Limb (tissue), 2 donors: ENCODE data around the gene CHRND.
"Not testable (repeated sequence)": the region's sequence is repeated elsewhere in the genome, so short reads cannot be mapped to it uniquely, and the experiment has no call there.

Experiments
- DNase-seq, 2 donors: peaks; one replicate each; pipeline ENCODE4 v3.0.0-alpha.2; 2016; ENCODE audit errors: extremely low spot score in 2 of 2

The CHRND gene

GRCh38 chr2:232541961-232542714, 16.2 kb downstream of the CHRND start:
- DNase-seq: no peak

DNA sequence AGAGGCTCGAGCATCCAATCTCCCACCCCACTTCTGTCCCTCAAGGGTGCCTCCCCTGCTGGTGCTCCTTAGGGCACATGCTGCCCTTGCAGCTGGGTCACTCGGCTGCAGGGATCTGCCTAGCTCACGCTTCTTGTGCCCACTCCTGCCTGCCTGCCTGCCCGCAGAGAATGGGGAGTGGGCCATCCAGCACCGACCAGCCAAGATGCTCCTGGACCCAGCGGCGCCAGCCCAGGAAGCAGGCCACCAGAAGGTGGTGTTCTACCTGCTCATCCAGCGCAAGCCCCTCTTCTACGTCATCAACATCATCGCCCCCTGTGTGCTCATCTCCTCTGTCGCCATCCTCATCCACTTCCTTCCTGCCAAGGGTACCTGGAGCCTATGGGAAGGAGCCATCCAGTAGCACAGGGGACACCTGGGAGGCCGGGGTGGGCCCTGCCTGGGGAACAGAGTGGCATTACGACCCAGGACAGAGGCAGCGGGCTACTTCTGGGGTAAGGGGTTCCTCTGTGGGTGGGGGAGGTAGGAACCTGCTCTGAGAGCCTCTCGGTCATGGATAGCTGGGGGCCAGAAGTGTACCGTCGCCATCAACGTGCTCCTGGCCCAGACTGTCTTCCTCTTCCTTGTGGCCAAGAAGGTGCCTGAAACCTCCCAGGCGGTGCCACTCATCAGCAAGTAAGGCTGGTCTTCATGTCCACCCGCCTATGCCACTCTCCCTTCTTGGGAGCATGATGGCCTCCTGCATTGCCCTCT, 16.9 kb downstream of the CHRND start:
- DNase-seq: peak in 1 of 2 donors; percentile 27

DNA sequence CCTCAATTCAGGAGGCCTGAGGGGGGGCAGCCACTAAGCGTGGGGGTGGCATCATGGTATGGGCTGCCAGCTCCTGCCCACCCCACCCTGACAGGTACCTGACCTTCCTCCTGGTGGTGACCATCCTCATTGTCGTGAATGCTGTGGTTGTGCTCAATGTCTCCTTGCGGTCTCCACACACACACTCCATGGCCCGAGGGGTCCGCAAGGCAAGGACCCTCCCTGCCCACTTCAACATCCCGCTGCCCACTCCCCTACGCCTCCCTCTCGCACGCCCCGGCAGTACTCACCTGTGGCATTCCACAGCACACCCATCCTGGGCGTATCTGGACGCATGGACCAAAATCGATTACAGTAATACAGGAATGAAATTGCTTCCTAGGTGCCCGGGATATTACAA, 17.5 kb downstream of the CHRND start:
- DNase-seq: no peak

DNA sequence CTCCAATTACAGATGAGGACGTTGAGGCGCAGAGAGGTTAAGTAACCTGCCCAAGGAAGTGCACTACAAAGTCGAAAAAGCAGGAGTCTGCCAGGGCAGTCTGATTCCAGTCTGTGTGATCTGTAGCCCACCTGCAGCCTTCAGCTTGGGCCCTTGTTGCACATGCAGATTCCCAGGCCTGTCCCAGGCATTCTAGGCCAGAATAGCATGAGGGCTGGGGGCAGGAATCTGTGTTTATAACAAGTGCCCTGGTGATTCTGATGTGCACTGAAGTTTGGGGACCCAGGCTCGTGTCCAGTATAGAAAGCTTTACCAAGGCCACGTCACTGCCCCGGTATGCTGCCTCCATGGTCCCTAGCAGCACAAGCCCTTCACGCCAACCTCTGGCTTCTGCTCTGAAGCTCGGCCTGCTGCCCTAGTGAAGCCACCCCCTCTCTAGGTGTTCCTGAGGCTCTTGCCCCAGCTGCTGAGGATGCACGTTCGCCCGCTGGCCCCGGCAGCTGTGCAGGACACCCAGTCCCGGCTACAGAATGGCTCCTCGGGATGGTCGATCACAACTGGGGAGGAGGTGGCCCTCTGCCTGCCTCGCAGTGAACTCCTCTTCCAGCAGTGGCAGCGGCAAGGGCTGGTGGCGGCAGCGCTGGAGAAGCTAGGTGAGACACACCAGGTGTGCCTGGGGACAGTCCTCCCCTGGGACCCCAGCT, 18.1 kb downstream of the CHRND start:
- no peak for DNase-seq

DNA sequence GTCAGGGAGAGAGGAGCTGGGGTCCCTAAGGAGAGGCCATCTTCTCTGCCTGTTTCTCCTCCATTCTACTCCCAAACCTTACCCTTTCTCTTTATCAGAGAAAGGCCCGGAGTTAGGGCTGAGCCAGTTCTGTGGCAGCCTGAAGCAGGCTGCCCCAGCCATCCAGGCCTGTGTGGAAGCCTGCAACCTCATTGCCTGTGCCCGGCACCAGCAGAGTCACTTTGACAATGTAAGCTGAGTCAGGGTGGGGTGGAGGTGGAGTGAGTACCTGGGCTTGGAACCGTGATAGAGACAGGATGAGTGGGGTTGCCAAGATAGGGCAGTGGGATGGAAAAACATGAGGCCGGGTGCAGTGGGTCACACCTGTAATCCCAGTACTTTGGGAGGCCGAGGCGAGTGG, 18.7 kb downstream of the CHRND start:
- DNase-seq: no peak

- no peak for DNase-seq
These were observed 19.8 kb downstream of the CHRND start for GRCh38 chr2:232545511-232546375.

DNA sequence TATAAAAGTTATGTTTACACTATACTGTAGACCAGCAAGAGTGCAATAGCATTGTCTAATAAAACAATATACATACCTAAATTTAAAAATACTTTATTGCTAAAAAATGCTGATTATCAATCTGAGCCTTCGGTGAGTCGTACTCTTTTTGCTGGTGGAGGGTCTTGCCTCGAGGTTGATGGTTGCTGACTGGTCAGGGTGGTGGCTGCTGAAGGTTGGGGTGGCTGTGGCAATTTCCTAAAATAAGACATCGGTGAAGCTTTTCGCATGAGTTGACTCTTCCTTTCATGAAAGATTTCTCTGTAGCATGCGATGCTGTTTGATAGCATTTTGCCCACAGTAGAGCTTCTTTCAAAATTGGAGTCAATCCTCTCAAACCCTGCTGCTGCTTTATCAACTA, 22.0 kb downstream of the CHRND start:
- no peak for DNase-seq

DNA sequence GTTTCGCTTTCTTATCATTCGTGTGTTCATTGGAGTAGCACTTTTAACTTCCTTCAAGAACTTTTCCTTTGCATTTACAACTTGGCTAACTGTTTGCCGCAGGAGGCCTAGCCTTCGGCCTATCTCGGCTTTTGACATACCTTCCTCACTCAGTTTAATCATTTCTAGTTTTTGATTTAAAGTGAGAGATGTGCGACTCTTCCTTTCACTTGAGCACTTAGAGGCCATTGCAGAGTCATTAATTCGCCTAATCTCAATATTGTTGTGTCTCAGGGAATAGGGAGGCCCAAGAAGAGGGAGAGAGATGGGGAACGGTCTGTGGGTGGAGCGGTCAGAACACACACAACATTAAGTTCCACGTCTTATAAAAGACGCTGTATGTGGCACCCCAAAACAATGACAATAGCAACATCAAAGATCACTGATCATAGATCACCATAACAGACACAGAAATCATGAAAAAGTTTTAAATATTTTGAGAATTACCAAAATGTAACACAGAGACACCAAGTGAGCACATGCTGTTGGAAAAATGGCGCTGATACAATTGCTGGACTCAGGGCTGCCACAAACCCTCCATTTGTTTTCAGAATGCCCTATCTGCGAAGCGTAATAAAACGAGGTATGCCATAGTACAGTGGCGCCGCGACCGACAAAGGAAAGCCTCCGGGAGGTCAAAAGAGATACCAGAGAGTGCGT, 23.8 kb downstream of the CHRND start:
- no peak for DNase-seq

DNA sequence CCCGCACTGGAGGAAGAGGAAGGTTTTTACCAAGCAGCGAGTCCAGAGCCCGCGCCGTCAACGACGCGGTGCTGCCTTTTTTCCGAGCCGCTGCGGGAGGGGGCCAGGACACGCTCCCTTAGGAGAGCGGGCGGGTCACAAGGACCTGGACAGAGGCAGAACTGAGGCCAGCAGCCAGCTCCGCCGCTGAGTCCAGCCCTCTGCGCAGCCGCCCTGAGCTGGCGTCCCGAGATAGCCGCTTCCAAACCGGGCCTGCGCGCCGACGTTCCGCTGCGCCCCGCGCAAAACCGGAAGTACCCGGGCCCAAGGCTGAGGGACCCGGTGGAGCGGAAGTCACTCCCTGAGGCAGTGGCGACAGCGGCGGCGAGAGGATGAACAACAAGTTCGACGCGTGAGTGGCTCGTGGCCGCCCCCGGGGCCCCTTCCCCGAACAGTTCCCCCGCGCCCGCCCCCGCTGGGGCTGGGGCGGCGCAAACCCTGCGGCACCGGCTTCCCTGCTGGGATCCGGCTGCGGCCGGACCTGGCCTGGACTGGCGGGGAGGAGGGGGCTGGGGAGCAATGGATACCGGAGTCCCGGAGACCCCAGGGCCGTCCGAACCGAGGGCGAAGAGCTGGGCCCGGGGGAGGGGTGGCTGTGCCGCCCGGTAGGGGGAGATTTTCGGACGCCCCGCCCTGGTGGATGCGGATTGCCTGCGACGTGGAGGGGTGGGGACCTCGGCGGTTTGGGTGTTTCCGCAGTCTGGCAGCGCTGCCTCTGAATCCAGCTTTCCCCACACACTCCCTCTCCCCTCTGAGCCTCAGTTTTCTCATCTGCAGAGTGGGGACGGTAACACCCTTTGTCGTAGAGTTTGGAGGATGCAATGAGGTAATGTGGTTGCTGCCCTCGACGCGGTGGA, 24.6 kb downstream of the CHRND start, which contains the start of the genes EIF4E2 and TIGD1:
Gene EIF4E2 (plus strand): TSS at position 336 of the 896 bp plus-strand sequence. CDS start 36 bp downstream, at position 372.
Gene TIGD1 (minus strand): TSS at position 204 of the 896 bp plus-strand sequence. CDS start 675 bp downstream, outside the sequence.
- DNase-seq: peak; percentile 94 to 96

- no peak for DNase-seq
These were observed 25.3 kb downstream of the CHRND start for GRCh38 chr2:232551250-232551638.

- no peak for DNase-seq
These were observed 25.8 kb downstream of the CHRND start for GRCh38 chr2:232551776-232552175.

- DNase-seq: no peak
These were observed 30.5 kb downstream of the CHRND start for GRCh38 chr2:232556426-232556825.

GRCh38 chr2:232562515-232563151, 36.7 kb downstream of the CHRND start:
- DNase-seq: no peak

DNA sequence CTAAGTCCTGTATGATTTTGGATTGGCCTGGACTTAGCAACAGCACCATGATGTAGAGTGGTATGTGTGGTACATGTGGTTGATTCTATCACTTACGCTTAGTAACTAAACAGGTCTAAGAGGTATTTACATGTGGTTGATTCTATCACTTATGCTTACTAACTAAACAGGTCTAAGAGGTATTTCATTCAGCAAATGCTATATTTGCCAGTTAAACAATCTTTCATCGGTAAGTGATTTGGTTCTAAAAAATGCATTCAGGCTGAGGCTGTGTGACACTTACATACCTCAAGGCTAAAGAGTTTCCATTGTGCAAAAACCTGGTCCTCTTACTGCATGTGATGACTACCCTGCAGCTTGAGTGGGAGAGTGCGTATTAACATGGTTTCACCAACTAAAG, 37.6 kb downstream of the CHRND start:
- no peak for DNase-seq

DNA sequence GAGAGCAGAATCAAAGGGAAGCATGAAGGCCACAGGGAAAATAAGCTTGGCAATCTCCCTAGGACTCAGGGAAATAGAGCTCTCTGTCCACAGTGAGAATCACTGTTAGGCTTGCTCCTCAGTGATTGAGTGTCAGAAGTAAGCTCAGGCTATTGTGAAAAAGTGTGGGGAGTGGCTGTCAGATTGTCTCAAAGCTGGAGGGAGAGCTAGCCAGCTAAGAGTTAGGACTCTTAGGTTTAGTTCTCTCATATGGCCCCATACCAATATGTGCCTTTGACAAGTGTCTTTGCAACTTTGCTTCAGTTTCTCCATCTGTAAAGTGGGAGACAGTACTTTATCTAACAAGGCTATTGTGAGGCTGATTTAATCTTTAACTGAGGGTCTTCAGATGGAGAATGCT, 41.8 kb downstream of the CHRND start:
- DNase-seq: no peak

DNA sequence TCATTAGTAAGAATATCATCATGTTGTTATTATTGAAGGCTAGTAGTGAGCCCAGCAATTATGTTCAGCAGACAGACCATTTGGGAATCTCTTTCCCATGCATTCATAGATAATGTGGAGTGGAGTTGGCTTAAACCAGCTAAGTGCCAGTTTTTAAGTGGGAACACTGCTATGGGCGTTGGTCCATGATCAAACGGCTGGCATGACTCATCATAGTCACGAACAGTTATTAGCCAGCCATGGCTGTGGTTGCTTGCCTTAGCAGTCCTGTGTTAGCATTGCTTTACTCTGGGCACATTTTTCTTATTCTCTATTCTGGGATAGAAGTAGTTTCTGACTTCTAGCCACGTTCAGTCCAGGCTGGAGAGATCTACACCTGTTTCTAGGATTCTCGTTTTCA, 42.2 kb downstream of the CHRND start:
- DNase-seq: no peak

- DNase-seq: no peak
These were observed 43.6 kb downstream of the CHRND start for GRCh38 chr2:232569541-232569940.

- DNase-seq: not testable (repeated sequence)
These were observed 44.5 kb downstream of the CHRND start for GRCh38 chr2:232570481-232570880.

GRCh38 chr2:232571026-232571474, 45.1 kb downstream of the CHRND start:
- DNase-seq: no peak
